Pancreas (tissue), 10 donors: ENCODE measurements around the gene CFAP43. TPM values are rescaled to one million over a fixed set of nuclear protein-coding genes. Genes with fewer than 3 reads are reported as not detected.

Experiments
- ATAC-seq, 4 donors: fragments of 200-7000 bp; cut with Tn5 transposase; one replicate each; pipeline versions ENCODE4 v1.8.0 to v1.9.1; 2020; ENCODE audit warnings: mild to moderate bottlenecking in 4 of 4, moderate library complexity in 4 of 4
- DNase-seq, 6 donors: peaks; one replicate each; pipeline ENCODE4 v3.0.0-alpha.2; 2020
- FAIRE-seq: peaks from 2 replicates; lab custom pipeline; 2012; peaks lifted over from hg19 to GRCh38; lab: Jason Lieb, UNC
- H3K27ac ChIP-seq, 4 donors: fragments of 200-600 bp; sonication (generic); 1 replicate in 3 of 4; 2 replicates in 1 of 4; pipeline versions ENCODE4 v1.5.0 to v1.8.0; 2020
- H3K27me3 ChIP-seq, 4 donors: fragments of 200-600 bp; one replicate each; pipeline ENCODE4 v1.8.0; 2021
- H3K36me3 ChIP-seq, 3 donors: fragments of 200-600 bp; sonication (generic) in 1 of 3; one replicate each; pipeline versions ENCODE4 v1.5.0 to v1.8.0; 2020 to 2021
- H3K4me1 ChIP-seq, 3 donors: fragments of 200-600 bp; one replicate each; pipeline ENCODE4 v1.8.0; 2021
- H3K4me3 ChIP-seq, 4 donors: fragments of 200-600 bp; sonication (generic) in 2 of 4; one replicate each; pipeline versions ENCODE4 v1.5.0 to v1.8.0; 2020 to 2021
- H3K9me3 ChIP-seq, 4 donors: fragments of 200-600 bp; one replicate each; pipeline ENCODE4 v1.8.0; 2021
- WGBS, 2 donors: extraction: QIAGEN DNeasy Blood & Tissue Kit; methylation state at CpG; one replicate each; pipeline ENCODE4 v1.1.7; 2013; 5-methylcytosine and 5-hydroxymethylcytosine counted together
- intact Hi-C, 3 donors: fragments of 100-400 bp; cut with DNase I; formaldehyde crosslinking; loops; one replicate each; pipeline versions ENCODE4 v1.11.1 to v1.14.2; 2022
- polyA plus RNA-seq, 2 donors: library from polyadenylated mRNA; stranded (reverse); fragments of 200-250 nt; gene quantifications; one replicate each; pipeline ENCODE4 v1.2.3, GENCODE V29; 2013
- total RNA-seq, 6 donors: library from RNA; stranded (reverse); fragmentation: NEBNext Ultra II Directional in 4 of 6; extraction: Animal tissue kit (Norgen Biotek cat#: 25700) in 4 of 6; gene quantifications; one replicate each; pipeline versions ENCODE4 v1.2.1 to v1.2.4, GENCODE V29; 2021 to 2023
- TF ChIP-seq, protein P1 (sequence below), 4 donors: fragments of 200-600 bp; sonication (generic) in 3 of 4; IDR thresholded peaks; one replicate each; pipeline versions ENCODE4 v1.5.0 to v1.8.0; 2021; ENCODE audit warnings: antibody characterized with exemption in 4 of 4
- donor health status: healthy with polysubstance abuse.
- donor health status: DM: no; HTN: no; CAD: no; lungs with moderate emphysema.
- donor health status: DM: no; HTN: no; CAD: no.
- donor health status: control.
- donor health status: control.
- donor health status: Bipolar disorder and iron deficiency.
- donor health status: DM: yes; HTN: yes; CAD: no.
- donor health status: DM: no; HTN: no; CAD: no.
- donor health status: DM: no; HTN: no; CAD: no.
- donor health status: DM: yes; HTN: yes; CAD: no.

CFAP43 gene
- total and polyA plus RNA-seq, 8 donors = 0.60 to 6.2 (median 2.0) TPM

GRCh38 chr10:104262055-104262454 lies 29.9 kb upstream of the CFAP43 start:
- intact Hi-C loops = no loop called here
- ATAC-seq = no peak
- peaks cover 0 to 25% (median 9%) of the 10 kb centered on the region in 3 donors for H3K36me3 ChIP-seq
- DNase-seq = no peak
- WGBS, 2 donors = 76 to 81% methylated on average over 5 of the region's 5 CpGs
- H3K4me3 ChIP-seq = no peak overlapping the region
- H3K27ac ChIP-seq = no peak overlapping the region
- TF ChIP-seq, protein P1, sequence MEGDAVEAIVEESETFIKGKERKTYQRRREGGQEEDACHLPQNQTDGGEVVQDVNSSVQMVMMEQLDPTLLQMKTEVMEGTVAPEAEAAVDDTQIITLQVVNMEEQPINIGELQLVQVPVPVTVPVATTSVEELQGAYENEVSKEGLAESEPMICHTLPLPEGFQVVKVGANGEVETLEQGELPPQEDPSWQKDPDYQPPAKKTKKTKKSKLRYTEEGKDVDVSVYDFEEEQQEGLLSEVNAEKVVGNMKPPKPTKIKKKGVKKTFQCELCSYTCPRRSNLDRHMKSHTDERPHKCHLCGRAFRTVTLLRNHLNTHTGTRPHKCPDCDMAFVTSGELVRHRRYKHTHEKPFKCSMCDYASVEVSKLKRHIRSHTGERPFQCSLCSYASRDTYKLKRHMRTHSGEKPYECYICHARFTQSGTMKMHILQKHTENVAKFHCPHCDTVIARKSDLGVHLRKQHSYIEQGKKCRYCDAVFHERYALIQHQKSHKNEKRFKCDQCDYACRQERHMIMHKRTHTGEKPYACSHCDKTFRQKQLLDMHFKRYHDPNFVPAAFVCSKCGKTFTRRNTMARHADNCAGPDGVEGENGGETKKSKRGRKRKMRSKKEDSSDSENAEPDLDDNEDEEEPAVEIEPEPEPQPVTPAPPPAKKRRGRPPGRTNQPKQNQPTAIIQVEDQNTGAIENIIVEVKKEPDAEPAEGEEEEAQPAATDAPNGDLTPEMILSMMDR (IDR thresholded peaks at IDR 0.05) = no peak
- peaks cover 0 to 24% (median 5%) of the 10 kb centered on the region in 3 donors for H3K4me1 ChIP-seq
- H3K27me3 ChIP-seq = no peaks in the 10 kb centered on the region
- no peaks in the 10 kb centered on the region for H3K9me3 ChIP-seq
- no peak for FAIRE-seq

DNA sequence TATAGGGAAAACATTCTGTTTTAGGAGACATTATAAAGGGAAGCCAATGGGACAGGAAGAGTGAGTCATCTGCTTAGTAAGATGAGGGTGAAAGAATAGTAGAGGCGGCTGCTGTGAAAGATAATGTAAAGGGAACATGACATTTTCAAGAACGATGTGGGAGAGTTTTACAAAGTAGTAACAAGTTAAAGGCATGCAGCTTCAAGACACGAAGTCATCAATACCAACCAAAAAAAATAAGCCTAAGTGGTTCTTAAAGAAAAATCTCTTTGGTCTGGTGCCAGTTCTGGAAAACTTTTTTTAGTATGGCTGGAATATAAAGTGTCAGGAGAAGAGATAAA lies 28.6 kb upstream of the CFAP43 start:
- H3K27ac ChIP-seq = peak overlapping the region in 1 of 4 donors; percentile 17

DNA sequence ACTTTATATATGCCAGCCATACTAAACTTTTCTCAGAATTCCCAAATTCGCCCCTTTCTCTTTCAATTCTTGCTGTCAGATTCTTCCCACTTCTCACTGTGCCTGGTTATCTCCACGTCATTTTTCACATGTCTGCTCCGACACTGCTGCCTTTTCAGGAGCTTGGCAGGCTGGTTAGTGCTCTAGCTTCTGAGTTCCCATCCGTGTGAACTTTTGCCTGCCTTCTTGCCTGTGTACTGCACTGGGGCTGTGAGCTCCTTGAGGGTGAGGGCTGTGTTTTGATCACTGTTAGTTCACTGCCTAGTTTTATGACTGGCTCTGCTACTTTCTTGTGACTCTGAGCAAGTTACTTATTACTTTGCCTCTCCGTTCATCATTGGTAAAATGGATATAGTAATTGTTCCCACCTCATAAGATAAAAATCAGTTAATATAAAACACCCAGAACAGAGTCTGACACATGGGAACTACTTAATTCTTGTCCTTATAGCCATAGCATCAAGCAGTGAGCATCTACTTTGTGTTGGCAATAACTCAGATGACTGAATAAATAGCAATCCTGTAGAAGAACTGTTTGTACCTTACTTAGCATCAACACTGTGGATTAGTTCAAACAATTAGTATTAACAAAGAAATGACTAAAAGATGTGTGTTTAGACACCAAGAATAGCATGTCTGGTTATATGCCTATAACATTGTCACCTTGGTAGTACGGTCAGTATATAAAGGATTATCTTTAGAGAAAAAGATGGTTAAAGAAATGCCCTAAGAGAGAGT lies 28.0 kb upstream of the CFAP43 start:
- ATAC-seq (no peak), FAIRE-seq (no peak), DNase-seq (no peak)
- peaks cover 0 to 9% (median 7%) of the 10 kb centered on the region in 3 donors for H3K36me3 ChIP-seq
- intact Hi-C loops = no loop called here
- WGBS, 2 donors = 60 to 66% methylated on average over 6 of the region's 6 CpGs
- TF ChIP-seq, protein P1 (IDR thresholded peaks at IDR 0.05) = no peak
- no peak overlapping the region for H3K27ac ChIP-seq
- H3K27me3 ChIP-seq = no peaks in the 10 kb centered on the region
- H3K9me3 ChIP-seq = no peaks in the 10 kb centered on the region
- H3K4me1 ChIP-seq = peaks cover 5 to 35% (median 16%) of the 10 kb centered on the region in 3 donors
- H3K4me3 ChIP-seq = no peak overlapping the region

More for the DNA sequence above, 28.6 kb upstream of the CFAP43 start:
- DNase-seq (no peak), ATAC-seq (no peak), FAIRE-seq (no peak)
- peaks cover 5 to 35% (median 16%) of the 10 kb centered on the region in 3 donors for H3K4me1 ChIP-seq
- H3K9me3 ChIP-seq = no peaks in the 10 kb centered on the region
- no peaks in the 10 kb centered on the region for H3K27me3 ChIP-seq
- WGBS, 2 donors = 44 to 65% methylated on average over 3 of the region's 3 CpGs
- intact Hi-C loops = no loop called here
- peaks cover 0 to 14% (median 9%) of the 10 kb centered on the region in 3 donors for H3K36me3 ChIP-seq
- TF ChIP-seq, protein P1 (IDR thresholded peaks at IDR 0.05) = no peak
- no peak overlapping the region for H3K4me3 ChIP-seq

DNA sequence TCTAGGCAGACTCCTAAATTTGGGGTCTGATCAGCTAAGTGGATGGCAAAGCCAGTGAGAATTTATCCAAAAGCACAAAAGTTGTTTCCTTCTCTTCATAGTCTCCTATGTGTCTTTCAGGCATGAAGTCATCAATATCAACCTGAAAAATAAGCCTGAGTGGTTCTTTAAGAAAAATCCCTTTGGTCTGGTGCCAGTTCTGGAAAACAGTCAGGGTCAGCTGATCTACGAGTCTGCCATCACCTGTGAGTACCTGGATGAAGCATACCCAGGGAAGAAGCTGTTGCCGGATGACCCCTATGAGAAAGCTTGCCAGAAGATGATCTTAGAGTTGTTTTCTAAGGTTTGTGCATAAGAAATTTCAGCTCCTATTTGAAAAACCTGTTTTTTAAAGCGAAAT lies 27.3 kb upstream of the CFAP43 start:
- FAIRE-seq = no peak
- no peak for ATAC-seq
- Histone ChIP-seq H3K27me3 (no peaks in the 10 kb centered on the region), H3K36me3 (peaks cover 0 to 7% (median 3%) of the 10 kb centered on the region in 3 donors), H3K9me3 (no peaks in the 10 kb centered on the region), H3K27ac (no peak overlapping the region), H3K4me1 (peaks cover 5 to 35% (median 16%) of the 10 kb centered on the region in 3 donors), H3K4me3 (no peak overlapping the region)
- WGBS, 2 donors = 52 to 60% methylated on average over 3 of the region's 3 CpGs
- TF ChIP-seq, protein P1 (IDR thresholded peaks at IDR 0.05) = no peak
- intact Hi-C loops = no loop called here
- no peak for DNase-seq

- ATAC-seq (no peak), DNase-seq (no peak), FAIRE-seq (no peak)
- peaks cover 7 to 30% (median 25%) of the 10 kb centered on the region in 3 donors for H3K4me1 ChIP-seq
- TF ChIP-seq, protein P1 (IDR thresholded peaks at IDR 0.05) = no peak
- no peaks in the 10 kb centered on the region for H3K9me3 ChIP-seq
- no peaks in the 10 kb centered on the region for H3K27me3 ChIP-seq
- intact Hi-C loops = no loop called here
- H3K36me3 ChIP-seq = peaks cover 0 to 4% (median 3%) of the 10 kb centered on the region in 3 donors
- H3K4me3 ChIP-seq = no peak overlapping the region
- H3K27ac ChIP-seq = no peak overlapping the region
- 51 to 62% methylated on average over 3 of the region's 3 CpGs for WGBS, 2 donors
Measured at GRCh38 chr10:104258209-104258608, 26.0 kb upstream of the CFAP43 start.
